HG02870 (cell line): ENCODE results near the gene FRY.
"Not testable (repeated sequence)": the region's sequence is repeated elsewhere in the genome, so short reads cannot be mapped to it uniquely, and the experiment has no call there.

Experiments
- ATAC-seq: cut with Tn5 transposase; IDR thresholded peaks from one replicate; pipeline ENCODE4 v1.9.1; 2021; ENCODE audit warnings: mild to moderate bottlenecking, moderate library complexity; ENCODE audit not compliant: unreplicated experiment

FRY gene

DNA sequence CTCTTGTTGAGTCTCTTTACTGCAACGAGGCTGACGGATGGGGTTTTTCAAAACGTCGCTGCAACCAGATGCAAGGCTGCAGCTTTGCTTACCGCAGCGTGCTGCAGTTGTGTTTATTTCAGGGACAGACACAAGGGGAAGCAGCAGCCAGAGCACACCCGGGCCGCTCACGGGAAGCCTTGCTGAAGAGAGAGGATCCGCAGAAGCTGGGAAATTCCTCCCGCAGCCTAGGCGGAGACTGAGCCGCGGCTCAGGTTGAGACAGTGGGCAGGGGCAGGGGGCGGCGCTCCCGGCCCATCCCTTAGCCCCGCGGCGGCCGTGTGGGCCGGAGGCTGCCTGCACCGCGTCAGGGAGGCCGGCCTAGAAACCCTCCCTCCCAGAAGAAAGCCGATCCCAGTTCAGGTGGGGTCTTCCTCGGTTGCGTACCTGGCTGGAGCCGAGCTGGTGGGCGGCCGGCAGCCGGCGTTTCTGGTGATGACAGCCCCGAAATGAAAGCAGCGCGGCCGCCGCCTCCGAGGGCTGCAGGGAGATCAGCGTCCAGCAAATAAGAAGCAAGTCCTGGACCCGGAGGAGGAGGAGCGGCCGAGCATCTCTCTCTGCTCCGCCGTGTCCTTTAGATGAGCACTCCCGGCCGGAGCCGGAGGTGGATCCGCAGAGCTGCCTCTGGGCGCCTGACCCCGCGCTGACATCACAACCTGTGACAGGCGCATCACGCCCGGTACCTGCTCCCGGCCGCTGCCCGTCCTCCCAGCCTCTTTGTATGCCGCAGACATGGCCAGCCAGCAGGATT is at the start of gene FRY:
TSS of gene FRY (plus strand) at position 750 of the 790 bp plus-strand sequence. CDS start at position 772, 22 bp downstream.
- peak; percentile 86 for ATAC-seq

DNA sequence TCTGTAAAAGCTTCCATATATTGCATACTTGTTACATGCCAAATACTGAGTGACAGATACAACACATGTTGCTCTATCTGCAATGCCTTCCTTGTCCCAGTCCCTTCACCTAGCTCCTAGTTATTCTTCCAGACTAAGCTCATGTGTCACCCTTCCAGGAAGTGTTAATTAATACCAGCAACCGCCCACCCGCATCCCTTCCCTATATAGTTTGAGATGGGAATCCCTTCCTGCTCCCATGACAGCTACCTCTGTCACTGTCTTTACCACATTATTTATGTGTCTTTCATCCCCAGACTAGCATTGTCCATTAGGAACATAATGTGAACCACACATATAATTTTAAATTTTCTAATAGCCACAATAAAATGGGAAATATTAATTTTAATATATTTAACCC is 49.5 kb upstream of the FRY start:
- ATAC-seq: no peak

DNA sequence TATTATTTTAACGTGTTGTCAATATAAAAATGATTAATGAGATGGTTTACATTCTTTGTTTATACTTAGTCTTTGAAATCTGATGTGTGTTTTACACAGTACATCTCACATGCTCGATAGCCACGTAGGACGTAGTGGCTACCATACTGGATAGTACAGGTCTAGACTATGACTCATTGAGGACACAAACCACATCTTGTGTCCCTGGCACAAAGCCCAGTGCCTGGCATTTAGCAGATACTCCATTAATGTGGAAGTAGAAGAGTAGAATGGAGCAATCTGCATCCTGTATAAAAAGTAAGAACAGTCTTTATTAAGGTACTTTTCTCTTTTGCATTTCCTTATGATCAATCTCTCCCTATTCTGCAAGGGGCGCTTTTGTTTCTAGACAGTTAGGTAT is 49.0 kb upstream of the FRY start:
- ATAC-seq: no peak

DNA sequence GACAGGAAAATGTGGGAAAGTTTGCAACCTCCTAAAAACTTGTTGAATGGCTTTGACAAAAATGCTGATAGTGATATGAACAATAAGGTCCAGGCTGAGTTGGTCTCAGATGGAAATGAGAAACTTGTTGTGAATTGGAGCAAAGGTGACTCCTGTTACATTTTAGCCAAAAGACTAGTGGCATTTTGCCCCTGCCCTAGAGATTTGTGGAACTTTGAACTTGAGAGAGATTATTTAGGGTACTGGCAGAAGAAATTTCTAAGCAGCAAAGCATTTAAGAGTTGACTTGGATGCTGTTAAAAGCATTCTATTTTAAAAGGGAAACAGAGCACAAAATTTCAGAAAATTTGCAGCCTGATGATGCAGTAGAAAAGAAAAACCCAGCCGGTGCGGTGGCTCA is 47.9 kb upstream of the FRY start:
- ATAC-seq: not testable (repeated sequence)

DNA sequence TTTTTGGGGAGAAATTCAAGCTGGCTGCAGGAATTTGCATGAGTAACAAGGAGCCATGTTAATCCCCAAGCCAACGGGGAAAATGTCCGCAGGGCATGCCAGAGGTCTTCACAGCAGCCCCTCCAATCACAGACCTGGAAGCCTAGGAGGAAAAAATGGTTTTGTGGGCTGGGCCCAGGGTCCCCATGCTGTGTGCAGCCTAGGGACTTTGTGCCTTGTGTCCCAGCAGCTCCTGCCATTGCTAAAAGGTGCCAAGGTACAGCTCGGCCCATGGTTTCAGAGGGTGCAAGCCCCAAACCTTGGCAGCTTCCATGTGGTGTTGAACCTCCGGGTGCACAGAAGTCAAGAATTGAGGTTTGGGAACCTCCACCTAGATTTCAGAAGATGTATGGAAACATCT is 47.2 kb upstream of the FRY start:
- ATAC-seq: not testable (repeated sequence)

DNA sequence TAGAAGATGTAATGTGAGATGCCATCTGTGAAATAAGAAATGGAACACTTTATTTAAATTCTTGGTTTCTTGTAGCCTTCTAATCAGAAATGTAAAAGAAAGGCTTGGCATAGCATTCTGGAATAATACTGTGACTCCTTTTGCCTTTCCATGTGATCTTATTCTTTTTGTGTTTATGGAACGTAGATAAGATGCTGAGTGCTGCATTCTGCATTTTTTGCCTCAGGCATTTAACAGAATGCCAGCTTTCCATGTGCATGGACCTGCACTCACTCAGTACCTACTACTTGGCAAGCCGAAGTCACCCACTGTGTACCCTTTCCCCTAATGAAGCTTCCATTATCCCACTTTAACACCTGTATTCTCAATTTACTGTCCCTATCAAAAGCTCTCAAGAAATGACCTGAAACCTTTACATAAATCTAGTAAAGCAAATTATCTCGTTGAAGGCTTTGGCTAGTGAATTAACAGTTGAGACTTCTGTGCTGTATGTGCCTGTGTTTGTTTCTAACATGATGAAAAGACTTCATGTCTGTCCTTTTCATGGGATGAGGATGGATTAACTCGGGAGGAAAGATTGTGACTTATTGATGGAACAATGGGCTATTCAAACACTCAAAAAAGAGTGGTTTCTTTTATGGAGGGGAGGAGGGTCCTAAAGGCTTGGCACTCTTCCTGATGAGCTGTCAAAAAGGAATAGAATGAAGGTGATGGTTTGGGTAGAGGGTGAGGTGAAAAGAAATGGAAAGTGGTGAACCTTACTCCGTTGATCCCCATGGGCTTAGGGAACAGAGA is 44.7 kb upstream of the FRY start:
- ATAC-seq: no peak

DNA sequence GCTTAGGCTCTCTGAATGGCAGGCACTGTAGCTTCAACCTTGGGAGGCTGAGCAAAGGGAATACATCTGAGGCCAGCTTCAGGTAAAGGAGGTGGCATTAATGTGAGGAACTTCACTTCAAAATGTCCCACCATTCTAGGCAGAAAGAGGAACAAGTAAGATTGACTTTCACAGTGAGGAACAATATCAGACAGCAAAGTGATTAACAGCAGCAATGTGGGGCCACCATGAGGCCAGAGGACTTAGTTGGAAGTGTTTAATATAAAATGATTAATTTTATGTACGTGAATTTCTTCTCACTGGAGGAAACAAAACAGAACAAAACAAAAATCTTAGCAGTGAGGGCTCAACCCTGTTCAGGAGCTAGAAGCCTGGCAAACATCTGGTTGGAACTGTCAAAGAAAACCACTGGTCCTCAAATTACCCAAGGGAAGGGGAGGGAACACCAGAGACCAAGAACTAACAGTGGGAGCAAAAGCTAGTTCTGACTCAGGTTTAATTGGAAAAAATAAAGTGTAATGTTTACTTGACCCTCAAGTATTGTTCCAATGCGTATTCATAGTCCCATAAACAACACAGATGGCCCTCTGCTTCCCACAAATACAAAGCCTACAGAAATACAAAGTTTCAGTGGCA is 43.9 kb upstream of the FRY start:
- ATAC-seq: no peak

DNA sequence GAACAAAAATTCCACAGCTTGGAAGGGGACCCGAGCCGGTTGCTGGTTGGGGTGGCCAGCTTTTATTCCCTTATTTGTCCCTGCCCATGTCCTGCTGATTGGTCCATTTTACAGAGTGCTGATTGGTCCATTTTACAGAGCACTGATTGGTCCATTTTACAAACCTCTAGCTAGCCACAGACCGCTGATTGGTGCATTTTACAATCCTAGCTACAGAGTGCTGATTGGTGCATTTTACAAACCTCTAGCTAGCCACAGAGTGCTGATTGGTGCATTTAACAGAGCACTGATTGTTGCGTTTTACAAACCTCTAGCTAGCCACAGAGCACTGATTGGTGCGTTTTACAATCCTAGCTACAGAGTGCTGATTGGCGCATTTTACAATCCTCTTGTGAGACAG is 37.2 kb upstream of the FRY start:
- ATAC-seq: not testable (repeated sequence)

DNA sequence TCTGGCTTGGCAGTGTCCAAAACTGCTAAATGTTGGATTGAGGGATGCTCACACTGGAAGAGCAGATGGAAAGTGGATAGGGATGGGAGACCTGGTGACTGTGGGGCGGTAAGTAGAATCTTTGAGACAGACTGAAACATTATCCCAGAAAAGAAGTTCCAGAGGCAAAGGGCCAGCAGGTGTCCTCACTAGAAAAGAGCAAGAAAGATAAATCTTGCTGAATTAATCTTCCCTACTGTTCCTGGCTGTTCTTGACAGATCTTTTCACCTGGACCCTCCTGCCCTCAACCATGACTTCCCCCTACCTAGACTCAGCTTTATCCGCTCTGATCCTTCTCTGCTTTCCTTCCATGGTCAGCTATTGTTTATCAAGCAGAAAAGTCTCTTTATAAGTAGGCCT is 35.0 kb upstream of the FRY start:
- ATAC-seq: no peak

DNA sequence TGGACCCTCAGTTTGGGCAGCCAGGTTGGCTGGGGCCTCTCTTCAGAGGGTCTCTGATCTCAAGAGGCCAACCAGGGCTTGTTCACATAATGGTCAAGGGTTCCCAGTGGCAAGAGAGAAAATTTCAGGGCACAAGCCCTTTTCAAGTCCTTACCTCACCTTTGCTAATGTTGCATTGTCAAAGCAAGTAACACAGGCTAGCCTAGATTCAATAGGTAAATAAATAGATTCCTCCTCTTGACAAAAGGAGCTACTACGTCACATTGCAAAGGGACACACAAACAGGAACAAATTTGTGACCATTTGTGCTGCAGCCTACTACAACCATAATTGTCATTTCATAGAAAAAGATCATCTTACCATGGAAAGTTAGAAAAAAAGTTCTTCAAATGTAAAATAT is 33.9 kb upstream of the FRY start:
- no peak for ATAC-seq

DNA sequence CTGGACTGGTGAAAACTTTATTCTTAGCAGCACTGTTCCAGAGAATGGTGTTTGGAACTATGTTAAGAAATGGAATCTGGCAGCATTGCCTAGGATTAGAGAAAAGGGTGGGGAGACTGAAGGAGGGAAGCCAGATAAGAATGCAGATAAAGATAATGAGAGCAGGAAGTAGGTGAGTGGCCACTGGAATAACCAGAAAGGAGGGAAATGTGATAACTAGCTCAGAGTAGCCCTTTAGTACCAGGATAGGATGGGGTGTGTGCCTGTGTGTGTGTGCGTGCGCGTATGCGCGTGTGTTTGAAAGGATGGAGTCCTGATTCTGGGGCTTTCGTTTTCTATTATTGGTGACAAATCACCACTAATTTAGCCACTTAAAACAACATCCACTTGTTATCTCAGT is 33.4 kb upstream of the FRY start:
- ATAC-seq: no peak

DNA sequence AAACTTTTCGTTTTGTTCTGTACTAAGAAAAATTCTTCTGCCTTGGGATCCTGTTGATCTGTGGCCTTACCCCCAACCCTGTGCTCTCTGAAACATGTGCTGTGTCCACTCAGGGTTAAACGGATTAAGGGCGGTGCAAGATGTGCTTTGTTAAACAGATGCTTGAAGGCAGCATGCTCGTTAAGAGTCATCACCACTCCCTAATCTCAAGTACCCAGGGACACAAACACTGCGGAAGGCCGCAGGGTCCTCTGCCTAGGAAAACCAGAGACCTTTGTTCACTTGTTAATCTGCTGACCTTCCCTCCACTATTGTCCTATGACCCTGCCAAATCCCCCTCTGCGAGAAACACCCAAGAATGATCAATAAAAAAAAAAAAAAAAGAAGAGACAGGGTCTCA is 30.8 kb upstream of the FRY start:
- ATAC-seq: not testable (repeated sequence)

DNA sequence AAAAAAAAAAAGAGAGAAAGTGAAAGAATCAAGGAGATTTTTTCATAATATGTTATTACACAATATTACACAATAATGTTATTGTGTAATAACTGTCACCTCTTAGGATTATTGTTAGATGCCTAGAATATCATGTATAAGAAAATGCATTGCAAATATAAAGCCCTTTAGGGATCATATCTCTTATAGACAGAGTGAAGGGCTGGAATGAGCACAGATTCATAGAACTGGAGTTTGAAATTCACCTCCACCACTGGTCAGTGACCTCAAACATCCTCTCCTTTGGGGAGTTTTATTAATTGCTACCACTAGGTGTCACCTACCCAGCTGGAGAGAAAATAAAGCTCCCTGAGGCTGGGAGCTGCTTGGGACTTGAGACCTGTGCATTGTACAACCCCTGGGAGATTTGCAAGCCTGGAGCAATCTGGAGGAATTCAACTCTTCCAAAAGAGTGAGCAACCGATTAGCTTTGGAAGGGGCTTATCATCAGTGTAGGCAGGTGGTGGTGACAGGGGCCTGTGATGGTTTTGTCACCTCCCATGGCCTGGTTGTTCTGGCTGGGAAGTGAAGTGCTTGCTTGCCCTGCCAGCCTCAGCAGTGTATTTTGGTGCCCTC is 30.3 kb upstream of the FRY start:
- peak; percentile 95 for ATAC-seq

DNA sequence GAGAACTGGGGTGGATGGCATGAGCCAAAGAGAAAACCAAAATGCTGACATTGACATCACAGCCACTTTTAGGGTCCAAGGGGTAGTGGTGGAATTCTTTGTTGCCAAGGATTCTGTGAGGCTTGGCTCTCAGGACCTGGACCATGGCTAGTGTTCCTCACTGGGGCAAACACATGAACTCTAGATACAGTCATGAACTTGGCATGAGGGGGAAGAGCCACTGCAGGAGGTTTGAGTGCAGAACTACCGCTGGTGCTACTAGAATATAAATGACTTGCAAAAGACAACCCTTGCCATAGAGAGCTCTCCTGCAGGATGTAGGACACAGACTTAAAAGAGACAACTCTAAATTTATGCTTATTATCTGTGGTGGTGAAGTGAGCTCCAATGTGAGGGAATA is 29.8 kb upstream of the FRY start:
- no peak for ATAC-seq

DNA sequence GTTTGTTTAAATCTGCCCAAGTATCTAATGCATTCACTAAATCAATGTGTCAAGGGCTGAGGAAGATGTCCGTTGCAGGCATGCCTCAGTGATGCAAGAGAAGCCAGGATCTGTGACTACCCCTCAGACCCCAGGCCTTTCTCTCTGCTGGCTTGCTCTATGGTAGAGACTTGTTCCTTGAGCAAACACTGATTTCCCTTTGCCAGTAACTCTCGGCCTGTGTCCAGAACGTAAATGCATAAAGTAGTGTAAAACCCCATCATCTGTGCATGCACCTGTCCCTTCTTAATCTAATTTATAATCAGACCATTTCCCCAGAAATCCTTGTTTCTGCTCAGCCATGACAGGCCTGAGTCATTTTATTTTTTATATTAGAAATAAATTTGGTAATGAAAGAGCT is 28.7 kb upstream of the FRY start:
- no peak for ATAC-seq

DNA sequence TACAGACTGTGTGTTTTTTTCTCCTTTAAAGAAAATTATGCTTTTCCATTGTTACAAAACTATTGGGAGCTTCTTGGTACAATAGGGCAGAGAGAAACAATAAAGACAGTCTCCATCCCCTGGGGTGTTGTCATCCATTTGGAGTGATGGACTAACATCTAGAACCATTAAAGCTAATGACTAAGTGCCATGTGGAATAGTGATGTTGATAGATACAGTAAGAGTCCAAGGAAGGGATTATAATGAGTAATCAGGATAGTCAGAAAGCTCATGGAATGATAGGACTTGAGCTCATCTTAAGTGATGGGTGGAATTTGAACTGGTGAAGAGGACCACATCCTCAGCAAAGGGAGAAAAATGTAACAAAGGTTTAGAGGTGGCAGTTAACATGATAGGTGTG is 24.1 kb upstream of the FRY start:
- ATAC-seq: no peak

DNA sequence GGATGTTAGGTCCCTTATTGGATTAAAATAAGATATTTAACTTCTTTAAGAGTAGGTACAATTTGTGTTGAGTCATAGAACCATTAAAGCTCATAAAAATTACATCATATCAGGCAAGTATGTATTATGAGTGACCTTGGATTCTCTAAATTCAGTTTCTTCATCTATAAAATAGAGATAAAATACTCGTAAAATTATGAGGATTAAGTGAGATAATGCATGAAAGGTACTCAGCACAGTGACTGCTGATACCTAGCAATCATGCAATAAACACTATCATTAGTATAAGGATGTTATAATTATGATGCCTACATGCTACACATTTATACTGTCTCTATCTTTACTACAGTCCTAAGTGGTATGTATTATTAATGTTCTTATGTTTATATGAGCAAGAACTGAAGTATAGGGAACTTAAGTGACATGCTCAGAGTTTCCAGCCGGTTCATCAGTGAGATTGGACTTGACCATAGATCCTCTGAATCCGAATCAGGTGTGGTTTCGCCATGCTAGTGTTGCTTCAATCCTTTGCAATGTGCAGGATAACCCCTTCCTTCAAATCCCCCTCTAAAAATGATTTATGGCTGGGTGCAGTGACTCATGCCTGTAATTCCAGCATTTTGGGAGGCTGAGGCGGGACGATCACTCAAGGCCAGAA is 22.9 kb upstream of the FRY start:
- ATAC-seq: no peak

DNA sequence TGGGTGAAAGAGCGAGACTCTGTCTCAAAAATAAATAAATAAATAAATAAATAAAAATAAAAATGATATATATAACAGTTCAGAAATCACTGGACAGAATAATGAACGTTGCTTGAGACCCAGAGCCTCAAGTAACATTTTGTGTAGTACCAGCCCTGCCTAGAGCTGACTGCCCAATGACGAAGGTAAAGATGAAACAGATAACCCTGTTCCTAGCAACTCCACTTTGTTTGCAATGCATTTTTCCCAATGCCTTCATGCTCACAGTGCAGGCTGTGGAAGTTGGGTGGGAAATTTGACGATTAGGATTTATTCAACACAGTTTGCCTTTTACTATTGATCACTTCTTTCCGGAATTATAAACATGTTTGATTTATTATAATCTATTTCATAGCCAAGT is 22.2 kb upstream of the FRY start:
- ATAC-seq: no peak

DNA sequence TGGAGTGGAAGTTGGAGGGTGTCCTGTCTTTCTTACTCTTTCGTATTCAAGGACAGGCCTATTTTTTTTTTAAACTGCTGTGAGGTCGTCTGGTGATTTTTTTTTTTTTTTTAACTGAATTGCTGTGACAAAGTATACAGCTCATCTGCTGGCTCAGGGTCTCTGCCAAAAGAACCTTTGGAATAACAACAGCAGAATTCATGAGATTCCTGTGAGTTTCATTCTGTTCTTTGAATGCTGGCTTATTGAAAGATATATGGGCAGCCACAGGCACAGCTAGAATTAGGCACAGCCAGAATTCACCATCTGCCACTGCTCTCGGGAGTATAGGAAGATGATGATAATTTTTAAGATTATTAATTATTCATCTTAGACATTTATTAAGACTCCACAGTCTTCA is 21.4 kb upstream of the FRY start:
- no peak for ATAC-seq

DNA sequence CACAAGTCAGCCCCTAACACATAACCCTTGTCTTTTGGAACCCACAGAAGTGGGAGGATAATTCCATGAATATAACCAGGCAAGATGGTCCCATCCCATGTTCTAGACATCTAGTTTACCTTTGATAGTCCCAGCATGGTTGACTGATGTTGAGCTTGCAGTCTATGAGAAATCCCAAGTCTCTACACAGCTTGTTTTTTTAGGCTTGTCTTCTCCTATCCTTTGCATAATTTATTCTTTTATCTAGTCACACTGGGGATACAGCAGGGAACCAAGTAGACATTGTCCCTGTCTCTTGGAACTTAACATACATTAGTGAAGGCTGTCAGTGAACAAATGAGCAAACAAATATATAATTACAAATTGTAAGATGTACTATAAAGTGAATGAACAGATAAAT is 19.6 kb upstream of the FRY start:
- no peak for ATAC-seq

DNA sequence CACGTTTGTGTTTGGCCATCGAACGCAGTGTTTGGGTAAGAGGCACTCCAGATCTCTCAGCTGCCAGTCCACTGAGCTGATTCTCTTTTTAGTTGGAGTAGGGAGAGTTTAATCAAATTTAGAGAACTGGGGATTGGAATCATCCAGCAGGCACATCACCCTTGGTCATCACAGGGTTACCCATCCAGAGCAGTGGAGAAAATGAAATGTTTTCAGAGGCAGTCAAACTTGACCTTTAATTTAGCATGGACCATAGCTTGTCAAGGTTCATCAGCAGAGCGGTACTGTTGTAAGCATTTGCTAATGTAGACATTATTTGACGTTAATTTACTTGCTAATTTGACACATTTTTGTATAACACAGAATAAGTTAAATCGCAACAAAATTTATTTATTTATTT is 18.4 kb upstream of the FRY start:
- no peak for ATAC-seq
